Measurements from ENCODE around the gene IFNL2.

- no peak for TF ChIP-seq CTCF (IDR thresholded peaks at IDR 0.05)
- TF ChIP-seq POLR2A (IDR thresholded peaks at IDR 0.05), result no peak
- no peak for TF ChIP-seq POLR2AphosphoS5 (IDR thresholded peaks at IDR 0.05)
- TF ChIP-seq EP300 (IDR thresholded peaks at IDR 0.05), result no peak
Observed at GRCh38 chr19:39236527-39236926, 31.7 kb upstream of the IFNL2 start.
